Effector memory CD4-positive, alpha-beta T cell (primary cell): ENCODE results near the gene CHIT1.

ENCODE experiments used
- DNase-seq, 3 donors: peaks; one replicate each; pipeline ENCODE4 v3.0.0-alpha.2; 2020
- H3K27ac ChIP-seq: 2 replicates; pipeline ENCODE4 v1.7.0; 2013; ENCODE audit warnings: mild to moderate bottlenecking, low read length, moderate library complexity; ENCODE audit not compliant: insufficient read depth, poor library complexity, severe bottlenecking
- H3K27me3 ChIP-seq: replicated peaks from 2 replicates; pipeline ENCODE4 v1.7.0; 2013; ENCODE audit warnings: mild to moderate bottlenecking, low read length; ENCODE audit not compliant: insufficient read depth, control insufficient read depth, poor library complexity, severe bottlenecking
- H3K36me3 ChIP-seq: 2 replicates; pipeline ENCODE4 v1.7.0; 2013; ENCODE audit warnings: mild to moderate bottlenecking, low read length, moderate library complexity; ENCODE audit not compliant: control insufficient read depth, insufficient read depth
- H3K4me1 ChIP-seq: 2 replicates; pipeline ENCODE4 v1.7.0; 2013; ENCODE audit warnings: low read length, mild to moderate bottlenecking; ENCODE audit not compliant: control insufficient read depth, insufficient read depth, poor library complexity, severe bottlenecking
- H3K4me3 ChIP-seq: 2 replicates; pipeline ENCODE4 v1.7.0; 2013; ENCODE audit warnings: low read length, low read depth, mild to moderate bottlenecking; ENCODE audit not compliant: insufficient read depth, poor library complexity, severe bottlenecking
- H3K9me3 ChIP-seq: 2 replicates; pipeline ENCODE4 v1.7.0; 2013; ENCODE audit warnings: mild to moderate bottlenecking, low read length, moderate library complexity; ENCODE audit not compliant: control insufficient read depth

The CHIT1 gene

DNA sequence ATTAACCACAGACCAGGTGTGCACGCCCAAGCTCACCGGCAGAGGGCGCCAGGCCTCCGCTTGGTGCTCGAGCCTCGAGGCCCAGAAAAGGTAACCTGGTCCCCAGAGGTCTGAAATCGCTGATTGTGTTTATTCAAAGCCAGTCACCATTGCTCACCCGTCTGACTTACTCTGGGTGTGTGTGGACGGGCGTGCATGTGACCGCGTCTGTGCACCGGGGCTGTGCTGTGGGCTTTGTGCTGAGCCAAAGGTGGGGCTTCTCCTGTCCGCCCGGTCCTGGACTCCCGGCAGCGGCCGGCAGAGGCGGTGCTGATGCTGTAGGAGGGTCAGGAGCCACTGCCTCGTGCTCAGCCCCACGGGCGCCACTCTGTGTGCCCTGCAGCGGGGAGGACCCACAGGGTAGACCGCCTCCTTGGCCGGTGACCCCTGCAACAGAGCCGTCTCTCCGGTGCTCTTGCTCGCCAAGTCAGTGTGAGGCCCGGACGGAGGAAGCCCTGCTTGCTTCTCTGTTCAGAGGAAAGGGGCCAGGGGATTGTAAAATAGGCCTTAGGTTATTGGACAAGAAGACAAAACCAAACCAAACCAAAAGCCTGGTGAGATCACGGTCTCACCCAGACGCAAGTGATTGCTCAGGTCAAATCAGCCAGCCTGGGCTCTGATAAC lies 43.9 kb upstream of the CHIT1 start:
- Histone ChIP-seq H3K27ac (peak overlapping the region; percentile 60), H3K4me1 (peaks cover 29% of the 10 kb centered on the region), H3K9me3 (no peaks in the 10 kb centered on the region), H3K27me3 (no peaks in the 10 kb centered on the region), H3K4me3 (no peak overlapping the region), H3K36me3 (no peaks in the 10 kb centered on the region)
- peak; percentile 77 to 86 (median 85) for DNase-seq

DNA sequence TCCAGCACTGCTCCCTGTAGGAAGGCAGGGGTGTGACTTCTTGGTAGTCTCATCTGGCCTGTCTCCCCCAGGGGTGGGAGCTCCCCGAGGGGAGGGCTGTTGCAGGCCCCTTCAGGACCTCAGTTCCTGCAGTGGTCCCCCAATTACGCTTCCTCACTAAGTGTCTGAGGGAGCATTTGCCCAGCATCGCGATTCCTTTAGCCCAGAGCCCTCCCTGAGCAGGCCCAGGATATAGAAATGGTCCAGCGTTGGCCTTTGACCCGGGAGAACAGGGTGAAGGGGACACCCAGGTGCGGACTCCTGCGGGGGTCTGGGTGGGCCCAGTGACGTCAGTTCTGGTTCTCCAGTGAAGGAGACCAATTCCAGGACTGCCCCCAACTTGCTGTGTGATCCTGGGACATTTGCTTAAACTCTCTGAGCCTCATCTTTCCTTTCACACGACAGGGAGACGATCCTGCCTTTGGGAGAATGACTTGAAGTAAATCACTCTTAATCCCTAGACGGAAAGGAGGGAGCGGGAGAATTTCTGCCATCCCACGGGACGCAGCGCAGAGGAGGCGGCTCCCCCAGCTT lies 43.2 kb upstream of the CHIT1 start:
- Histone ChIP-seq H3K9me3 (no peaks in the 10 kb centered on the region), H3K36me3 (no peaks in the 10 kb centered on the region), H3K4me1 (peaks cover 26% of the 10 kb centered on the region), H3K27me3 (no peaks in the 10 kb centered on the region), H3K4me3 (no peak overlapping the region), H3K27ac (no peak overlapping the region)
- no peak for DNase-seq

DNA sequence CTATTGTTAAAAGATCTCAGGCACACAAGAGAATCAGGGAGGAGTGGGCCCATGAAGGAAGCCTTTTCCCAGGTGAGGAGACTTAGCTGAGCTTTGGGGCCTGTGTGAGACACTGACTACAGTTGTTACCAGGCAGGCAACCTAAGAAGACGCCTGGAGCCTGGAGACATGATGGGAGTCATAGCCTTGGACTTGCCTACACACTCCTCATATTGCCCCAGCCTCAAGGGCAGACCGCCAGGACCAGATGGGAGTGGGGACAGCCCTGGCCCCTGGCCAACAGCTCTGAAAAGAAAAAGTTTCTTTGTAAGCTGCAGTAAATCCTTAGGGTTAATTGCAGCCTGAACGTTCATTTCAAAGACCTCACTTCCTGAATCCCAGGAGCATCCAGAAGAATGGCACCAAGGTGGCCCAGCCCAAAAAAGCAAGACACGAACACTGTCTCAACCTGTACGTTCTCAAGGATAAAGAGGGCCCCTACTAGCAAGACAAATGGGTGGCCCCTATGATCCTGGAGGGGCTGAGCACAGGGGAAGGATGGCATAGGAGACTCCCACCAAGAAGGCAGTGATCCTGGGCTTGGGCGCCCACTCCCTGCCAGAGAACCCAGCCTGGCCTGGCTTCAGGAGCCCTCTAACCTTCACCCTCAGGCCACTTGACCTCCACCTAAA lies 42.6 kb upstream of the CHIT1 start:
- H3K27me3 ChIP-seq = no peaks in the 10 kb centered on the region
- H3K4me1 ChIP-seq = peaks cover 23% of the 10 kb centered on the region
- no peaks in the 10 kb centered on the region for H3K36me3 ChIP-seq
- no peak overlapping the region for H3K27ac ChIP-seq
- no peak overlapping the region for H3K4me3 ChIP-seq
- H3K9me3 ChIP-seq = no peaks in the 10 kb centered on the region
- DNase-seq = no peak

DNA sequence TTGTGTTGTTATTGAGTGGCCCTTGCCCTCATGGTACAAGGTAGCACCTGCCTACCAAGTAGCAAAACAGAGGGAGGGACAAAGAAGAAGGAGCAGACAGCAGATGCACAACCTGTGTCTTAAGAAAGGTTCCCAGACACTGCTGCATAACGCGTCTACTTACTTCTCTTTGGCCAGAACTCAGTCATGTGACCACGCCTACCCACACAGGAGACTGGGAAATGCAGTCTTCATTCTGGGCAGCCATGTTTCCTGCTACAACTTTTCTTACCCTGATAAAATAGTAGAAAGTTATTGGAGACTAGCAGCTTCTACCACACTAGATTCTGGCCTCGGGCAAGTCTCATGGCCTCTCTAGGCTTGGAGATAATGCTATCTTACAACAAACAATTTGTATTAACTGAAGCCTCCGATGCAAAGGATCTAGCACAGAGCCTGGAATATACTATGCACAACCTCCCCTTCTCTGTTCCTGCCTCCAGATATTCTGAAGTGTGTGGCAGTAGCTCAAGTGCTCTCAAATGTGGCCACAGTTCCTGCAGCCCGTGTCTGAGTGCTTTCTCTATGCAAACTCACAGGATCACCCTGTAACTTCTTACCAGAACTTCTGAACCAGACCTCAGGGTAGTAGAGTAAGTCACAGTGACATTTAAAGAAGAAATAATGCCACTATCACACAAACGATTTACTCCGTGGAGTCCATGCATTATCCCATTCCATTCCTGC lies 41.7 kb upstream of the CHIT1 start:
- H3K36me3 ChIP-seq = no peaks in the 10 kb centered on the region

DNA sequence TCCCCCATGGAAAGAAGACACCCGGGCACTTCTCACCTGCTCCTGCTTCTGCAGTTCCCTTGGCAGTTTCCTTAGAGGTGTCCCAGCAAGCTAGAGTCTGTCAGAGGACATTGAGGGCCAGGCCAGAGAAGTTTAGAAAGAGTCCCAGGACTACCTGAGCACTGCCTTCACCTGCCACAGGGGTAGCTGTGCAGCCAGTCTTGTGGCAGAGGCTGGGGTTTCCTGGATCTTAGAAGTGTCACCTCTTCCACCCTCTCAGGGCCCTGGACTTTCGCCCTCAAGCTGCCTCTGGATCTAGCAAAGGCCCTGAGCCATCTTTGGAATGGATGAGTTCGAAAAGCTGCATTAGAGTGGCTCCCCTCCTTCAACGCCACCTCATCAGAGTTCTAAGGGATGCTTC lies 41.0 kb upstream of the CHIT1 start:
- Histone ChIP-seq H3K9me3 (no peaks in the 10 kb centered on the region), H3K4me3 (no peak overlapping the region), H3K27ac (no peak overlapping the region), H3K4me1 (peaks cover 20% of the 10 kb centered on the region), H3K27me3 (no peaks in the 10 kb centered on the region), H3K36me3 (no peaks in the 10 kb centered on the region)
- DNase-seq = no peak

More for the DNA sequence above, 41.7 kb upstream of the CHIT1 start:
- no peak overlapping the region for H3K27ac ChIP-seq
- DNase-seq = peak; percentile 49 to 65 (median 61)
- no peak overlapping the region for H3K4me3 ChIP-seq
- H3K27me3 ChIP-seq = no peaks in the 10 kb centered on the region
- H3K4me1 ChIP-seq = peaks cover 20% of the 10 kb centered on the region
- H3K9me3 ChIP-seq = no peaks in the 10 kb centered on the region

DNA sequence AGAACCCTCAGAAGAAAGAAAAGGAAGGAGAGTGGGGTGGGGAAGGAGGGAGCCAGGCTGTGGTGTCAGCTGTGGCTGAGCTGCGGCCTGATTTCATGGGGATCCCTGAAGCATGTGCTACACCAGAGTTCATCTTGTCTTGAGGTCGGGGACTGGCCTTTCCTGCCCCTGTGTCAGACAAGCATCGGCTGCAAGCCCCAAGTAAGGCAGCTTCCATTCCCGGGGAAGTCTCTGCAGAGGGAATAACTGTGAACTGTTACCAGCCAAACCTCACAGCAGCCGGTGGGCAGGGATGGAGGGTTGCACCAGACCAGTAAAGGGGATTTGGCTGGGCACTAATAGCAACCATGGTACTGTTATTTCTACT lies 40.2 kb upstream of the CHIT1 start:
- DNase-seq = no peak
- Histone ChIP-seq H3K9me3 (no peaks in the 10 kb centered on the region), H3K27ac (no peak overlapping the region), H3K27me3 (no peaks in the 10 kb centered on the region), H3K36me3 (no peaks in the 10 kb centered on the region), H3K4me1 (peaks cover 20% of the 10 kb centered on the region), H3K4me3 (no peak overlapping the region)

DNA sequence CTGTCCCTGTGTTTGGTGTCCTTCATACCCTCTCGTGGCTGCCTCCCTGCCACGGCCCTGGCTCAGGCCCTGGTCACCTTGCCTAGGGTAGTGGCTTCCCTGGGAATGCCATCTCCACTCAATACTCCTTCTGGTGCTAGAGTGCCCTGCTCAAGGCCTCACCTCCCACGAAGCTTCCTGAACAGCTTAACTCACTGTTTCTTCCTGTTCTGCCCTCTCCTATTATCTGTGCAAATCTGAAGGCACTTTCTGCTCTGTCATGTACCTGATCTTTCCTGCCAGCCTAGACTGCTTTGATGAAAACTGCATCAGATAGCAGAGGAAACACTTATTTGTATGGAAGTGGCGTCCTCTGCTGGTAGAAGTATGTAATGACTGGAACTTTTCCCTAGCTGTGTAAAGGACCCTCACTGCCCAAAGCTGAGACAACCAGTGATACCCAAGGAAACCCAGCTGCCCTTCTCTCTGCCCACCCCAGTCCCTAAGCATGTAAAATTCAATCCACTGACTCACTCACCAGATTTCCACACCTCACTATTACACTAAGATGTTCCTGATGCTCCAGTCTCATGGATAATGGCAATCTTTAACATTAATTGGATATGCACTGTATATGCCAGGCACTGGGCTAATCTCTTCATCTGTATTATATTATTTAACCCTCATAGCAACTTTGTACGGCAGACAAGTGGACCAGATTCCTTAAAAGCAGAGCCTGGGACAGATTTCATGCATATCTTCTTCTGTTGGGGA lies 39.6 kb upstream of the CHIT1 start:
- Histone ChIP-seq H3K4me1 (peaks cover 20% of the 10 kb centered on the region), H3K27me3 (no peaks in the 10 kb centered on the region), H3K27ac (peak overlapping the region; percentile 59), H3K36me3 (no peaks in the 10 kb centered on the region), H3K4me3 (no peak overlapping the region), H3K9me3 (no peaks in the 10 kb centered on the region)
- peak in 2 of 3 donors; percentile 27 to 43 for DNase-seq

DNA sequence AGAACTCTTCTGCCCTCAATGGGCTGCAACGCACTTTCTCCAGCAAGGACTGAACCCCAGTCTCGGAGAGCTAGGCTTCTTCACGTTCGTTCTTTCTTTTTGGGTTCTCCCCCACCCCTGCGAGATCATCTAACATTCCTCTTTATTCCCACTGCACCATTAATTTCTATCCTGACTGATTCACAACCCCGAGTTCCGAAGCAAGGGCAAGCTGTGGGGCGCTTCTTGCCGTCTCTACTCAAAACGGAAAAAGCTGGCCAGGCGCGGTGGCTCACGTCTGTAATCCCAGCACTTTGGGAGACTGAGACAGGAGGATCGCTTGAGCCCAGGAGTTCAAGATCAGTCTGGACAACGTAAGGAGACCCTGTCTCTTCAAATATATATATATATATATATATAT lies 38.4 kb upstream of the CHIT1 start:
- DNase-seq = no peak
- Histone ChIP-seq H3K27me3 (no peaks in the 10 kb centered on the region), H3K36me3 (no peaks in the 10 kb centered on the region), H3K9me3 (no peaks in the 10 kb centered on the region), H3K27ac (peak overlapping the region; percentile 60), H3K4me1 (peaks cover 14% of the 10 kb centered on the region), H3K4me3 (peak overlapping the region; percentile 54)

DNA sequence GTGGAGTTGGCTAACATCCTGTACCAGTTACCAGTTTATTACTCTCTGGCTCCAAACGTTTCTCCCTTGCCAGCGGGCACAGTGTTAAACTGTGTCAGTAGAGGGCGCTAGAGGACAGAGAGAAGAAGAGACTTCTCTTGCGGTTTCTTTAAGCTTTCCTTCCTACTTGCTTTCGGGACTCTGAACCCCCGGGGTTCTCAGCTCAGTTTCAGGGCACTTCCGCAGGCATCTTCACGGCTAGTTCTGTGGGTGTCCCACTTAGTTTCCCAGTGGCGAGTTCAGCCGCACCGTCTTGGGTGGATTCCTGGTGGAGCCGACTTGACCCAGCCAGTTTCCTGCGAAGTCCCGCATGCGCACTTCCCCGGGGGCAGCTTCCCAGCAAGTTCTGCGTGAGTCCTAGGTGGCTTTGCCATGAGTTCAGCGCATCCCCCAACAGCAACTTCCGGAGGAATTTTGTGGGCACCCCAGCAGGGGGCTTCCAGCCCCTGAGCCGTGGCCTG lies 37.9 kb upstream of the CHIT1 start:
- peak overlapping the region; percentile 60 for H3K27ac ChIP-seq
- H3K4me1 ChIP-seq = peaks cover 14% of the 10 kb centered on the region
- H3K4me3 ChIP-seq = peak overlapping the region; percentile 54
- H3K36me3 ChIP-seq = no peaks in the 10 kb centered on the region
- peak; percentile 69 to 75 (median 74) for DNase-seq
- no peaks in the 10 kb centered on the region for H3K9me3 ChIP-seq
- no peaks in the 10 kb centered on the region for H3K27me3 ChIP-seq
